HG03108 (cell line): Measurements from ENCODE around the gene OPCML.

Experiments
- ATAC-seq: cut with Tn5 transposase; IDR thresholded peaks from one replicate; pipeline ENCODE4 v1.9.1; 2021; ENCODE audit warnings: moderate library complexity; ENCODE audit not compliant: unreplicated experiment

The OPCML gene

DNA sequence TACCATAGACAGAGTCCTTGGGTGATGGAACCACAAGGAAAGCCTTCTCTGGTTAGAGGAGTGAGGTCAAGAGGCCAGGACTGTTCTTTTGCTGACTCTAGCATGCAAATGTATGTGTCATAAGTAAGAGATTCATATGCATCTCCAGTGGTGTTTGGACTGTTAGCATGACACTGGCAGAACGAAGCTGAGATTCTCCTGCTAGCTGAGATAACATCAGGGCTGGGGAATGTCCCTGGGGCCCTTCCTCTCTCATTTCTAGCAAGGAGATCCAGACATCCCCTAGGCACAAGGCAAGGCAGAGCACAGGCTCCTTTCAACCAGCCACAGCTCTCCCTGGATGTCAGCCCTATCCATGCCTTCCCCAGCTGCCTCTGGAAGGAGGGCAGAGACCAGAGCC lies 711.3 kb downstream of the OPCML start:
- ATAC-seq, result no peak

DNA sequence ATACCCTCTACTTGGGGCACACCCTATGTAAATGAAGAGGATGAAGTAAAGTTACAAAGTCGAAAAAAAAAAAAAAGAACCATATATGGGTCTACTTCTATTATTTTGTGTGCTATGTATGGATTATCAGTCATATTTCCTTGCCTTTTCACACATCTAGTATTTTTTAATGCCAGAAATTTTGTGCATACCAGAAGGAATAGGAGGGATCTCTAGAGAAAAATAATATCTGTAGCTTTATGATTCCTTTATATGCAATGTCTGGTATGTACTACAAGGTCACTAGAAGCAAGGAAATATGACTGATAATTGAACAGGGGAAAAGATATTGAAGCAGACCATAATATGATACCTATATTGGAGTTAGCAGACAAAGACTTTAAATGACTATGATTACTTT lies 713.4 kb downstream of the OPCML start:
- ATAC-seq, result no peak

DNA sequence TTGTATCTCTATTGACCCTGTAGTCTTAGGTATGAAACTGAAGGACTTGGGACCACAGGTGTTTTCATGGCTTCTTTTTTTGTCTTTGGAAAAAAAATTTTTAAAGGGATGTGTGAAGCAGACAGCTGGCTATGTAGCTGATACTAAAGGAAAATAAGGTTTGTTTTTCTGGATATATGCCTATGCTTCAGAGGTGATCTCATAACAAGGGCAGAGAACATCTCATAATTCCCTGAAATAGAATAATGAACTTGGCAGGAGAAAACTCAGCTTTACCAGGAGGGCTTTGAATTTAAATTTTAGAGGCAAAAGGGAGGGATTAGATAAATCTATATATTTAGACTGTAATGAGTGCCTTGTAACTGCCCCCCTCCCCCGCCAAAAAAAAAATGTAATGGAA lies 714.9 kb downstream of the OPCML start:
- no peak for ATAC-seq

DNA sequence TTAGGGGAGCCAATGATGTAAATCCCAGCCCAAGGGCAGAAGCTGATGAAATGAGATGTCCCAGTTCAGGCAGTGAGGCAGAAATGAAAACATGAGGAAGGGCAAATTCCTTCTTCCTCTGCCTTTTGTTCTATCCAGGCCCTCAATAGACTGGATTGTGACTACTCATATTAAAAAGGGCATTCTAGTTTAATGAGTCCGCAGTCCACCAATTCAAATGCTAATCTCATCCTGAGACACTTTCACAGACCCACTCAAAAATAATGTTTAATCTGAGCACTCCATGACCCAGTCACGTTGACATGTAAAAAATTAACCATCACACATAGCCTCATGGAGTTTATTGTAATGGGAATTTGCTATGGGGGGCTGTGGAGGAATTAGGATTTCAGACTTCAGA lies 717.9 kb downstream of the OPCML start:
- no peak for ATAC-seq

DNA sequence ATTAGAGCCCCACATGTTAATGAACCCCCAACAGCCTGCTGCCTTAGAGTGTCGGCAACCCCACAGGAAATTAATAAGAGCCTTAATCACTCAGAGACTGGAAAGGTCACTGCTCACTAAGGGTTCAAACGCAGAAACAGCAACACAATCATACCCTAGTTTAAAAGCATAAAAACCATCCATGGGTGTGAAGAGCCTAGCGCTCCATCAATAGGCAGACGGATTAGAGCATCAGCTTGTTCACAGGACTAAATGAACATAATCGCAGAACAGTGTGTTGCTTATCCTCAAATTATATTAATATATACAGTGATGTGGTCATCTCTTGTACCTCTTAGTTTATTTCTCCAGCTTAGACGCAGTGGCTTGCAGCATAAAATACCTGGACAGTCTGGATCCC lies 720.7 kb downstream of the OPCML start:
- no peak for ATAC-seq

DNA sequence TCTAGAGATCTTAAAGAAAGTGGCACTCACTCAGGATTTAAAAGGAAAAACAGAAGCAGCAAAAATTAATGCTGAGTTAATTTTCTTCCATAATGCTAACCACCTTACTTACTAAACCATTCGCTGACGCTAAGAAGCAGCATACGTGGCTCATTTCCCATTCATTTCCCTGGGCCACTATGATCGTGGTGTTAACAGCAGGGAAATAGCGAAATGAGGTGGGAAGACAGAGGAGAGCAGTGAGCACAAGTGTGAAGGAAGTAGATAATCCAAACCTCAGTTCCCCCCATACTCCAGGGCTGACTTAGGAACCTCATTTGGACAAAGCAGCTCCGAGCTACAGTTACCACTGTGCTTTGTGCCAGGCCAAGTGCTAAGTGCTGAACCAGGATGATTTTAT lies 723.2 kb downstream of the OPCML start:
- ATAC-seq, result no peak

DNA sequence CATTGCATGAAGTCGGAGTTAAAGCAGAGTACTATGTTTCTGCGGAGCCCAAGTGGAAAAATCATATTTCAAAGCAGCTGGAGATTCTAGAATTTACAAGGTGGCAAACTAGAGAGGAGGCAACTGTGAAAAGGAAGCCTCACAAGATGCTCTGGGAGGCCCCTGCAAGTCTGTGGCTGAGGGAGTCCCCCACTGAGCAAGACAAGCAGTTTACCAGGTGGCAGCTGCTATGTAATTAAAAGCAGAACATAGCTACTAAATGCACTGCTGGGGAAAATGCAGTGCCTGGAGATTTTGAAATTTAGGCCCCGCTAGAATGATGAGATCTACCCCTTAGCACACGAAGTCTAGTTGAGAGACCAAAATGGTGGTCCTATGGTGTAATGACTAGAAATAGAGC lies 728.0 kb downstream of the OPCML start:
- no peak for ATAC-seq

DNA sequence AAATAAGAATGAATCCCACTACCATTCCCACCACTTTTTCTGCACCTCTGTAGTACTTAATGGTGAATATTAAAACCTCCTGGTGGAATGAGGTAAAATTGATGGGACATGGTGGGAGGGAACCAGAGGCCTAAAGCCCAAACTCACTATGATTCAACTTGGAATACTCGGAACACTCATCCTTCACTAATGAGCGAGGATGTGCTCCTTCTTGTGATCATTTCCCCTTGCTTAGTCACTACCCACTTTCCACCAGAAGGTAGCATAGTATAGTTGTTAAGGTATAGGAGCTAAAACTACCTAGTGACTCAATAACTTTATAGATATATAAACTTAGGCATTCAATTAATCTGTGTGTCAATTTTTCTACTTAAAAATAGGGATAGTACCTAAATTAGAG lies 728.9 kb downstream of the OPCML start:
- no peak for ATAC-seq

DNA sequence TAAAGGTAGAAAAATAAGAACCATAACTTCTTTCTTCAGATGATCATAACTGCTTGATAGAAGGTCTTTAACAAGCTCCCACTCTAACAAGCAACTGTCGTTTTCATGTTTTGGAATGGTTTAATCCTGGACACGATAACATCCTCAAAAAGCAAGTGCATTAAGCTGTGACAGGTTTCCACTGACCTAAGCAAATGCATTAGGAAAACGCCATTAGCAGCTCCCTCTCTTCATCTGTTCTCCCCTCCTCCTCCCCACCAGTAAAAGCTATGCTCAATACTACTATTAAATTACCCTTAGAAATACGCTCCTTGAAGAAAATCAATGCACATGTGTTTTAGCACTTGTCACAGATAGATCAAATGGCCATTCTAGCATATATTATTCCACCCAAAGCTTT lies 729.4 kb downstream of the OPCML start:
- no peak for ATAC-seq

DNA sequence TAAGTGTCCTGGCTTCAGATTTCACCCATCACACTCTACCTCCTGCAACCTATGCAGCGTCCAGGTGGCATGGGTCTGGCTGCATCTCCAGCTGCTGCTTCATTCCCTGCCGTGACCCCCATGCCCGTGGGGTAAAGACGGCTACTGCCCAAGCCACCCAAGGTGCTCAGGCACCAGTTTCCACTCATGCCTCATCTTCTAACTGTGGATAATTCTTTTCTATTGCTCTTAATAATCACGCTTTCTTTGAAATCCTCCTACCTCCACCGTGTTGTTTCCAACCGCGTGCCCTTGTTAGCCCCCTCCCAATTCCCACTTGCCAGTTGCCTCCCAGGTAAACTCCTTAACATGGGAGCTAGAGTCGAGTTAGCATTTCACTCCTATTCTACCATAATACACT lies 738.5 kb downstream of the OPCML start:
- ATAC-seq, result no peak

DNA sequence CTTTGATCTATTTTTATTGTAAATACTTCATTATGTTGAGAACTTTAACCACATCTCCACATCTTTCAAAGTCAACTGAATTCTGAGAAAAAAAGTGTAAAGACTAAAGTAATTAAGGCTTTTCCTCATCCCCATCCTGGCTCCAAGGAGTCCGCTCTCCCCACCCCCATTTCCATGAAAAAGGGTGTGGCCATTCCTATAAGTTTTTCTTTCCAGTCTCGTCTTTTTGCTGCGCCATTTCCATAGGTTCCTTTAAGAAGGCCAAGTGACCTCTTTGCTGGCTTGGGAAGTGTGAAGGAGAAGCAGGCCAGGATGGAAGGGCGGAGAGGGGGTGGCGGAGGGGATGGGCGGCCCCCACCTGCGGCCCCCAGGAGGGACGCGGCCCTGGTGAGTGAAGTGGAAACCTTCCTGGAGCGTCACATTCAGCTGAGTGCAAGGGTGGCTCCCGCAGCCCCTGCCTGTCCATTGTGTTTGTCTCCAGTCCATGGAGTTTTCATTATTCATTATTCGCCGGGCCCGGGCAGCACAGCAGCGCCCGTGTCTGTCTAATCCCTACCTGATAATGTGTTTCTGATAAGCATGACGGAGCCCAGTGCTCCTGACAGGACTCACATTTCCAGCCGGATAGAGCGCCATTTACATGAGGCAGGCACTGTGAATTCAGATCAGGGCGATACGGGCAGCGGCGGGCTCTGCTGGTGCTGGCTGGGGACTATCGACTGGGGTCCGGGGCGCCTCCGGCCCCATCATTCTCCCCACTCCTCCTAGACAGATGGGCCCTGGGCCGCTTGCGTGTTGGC lies 739.8 kb downstream of the OPCML start:
- ATAC-seq, result no peak

DNA sequence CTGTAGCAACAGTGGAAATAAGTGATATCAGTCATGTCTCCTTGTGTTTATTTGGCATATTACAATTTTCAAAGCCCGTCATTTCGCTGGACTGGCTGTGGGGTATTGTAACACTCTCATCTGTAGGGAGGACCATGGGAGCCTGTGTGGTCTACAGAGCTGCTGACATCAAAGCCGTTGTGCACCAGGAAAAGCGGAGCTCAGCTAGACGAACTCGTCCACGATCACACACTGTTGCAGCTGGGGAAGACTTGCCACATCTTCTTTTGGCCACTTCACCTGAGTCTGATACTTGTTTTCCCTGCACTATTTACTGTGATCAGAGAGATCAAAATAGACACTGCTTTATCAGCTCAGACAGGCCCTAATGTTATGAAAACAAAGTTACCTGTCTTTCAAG lies 741.3 kb downstream of the OPCML start:
- no peak for ATAC-seq

DNA sequence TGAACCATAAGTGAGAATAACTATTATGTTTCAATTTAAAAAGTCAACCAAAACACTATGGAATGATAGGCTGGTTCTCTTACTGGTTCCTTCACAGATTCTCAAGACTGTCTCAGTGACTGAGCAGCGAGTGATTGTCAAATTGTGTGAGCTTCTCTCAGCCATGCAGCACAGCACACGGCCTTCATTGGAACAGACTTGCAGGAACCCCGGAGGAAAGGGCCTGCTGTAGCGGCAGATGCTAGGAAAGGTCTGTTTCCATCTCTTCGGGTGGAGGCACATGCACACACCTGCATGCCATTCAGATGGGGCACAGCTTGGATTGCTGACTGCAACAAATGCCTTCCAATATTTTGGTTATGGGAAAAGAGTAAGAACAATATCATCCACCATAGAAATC lies 741.8 kb downstream of the OPCML start:
- no peak for ATAC-seq

DNA sequence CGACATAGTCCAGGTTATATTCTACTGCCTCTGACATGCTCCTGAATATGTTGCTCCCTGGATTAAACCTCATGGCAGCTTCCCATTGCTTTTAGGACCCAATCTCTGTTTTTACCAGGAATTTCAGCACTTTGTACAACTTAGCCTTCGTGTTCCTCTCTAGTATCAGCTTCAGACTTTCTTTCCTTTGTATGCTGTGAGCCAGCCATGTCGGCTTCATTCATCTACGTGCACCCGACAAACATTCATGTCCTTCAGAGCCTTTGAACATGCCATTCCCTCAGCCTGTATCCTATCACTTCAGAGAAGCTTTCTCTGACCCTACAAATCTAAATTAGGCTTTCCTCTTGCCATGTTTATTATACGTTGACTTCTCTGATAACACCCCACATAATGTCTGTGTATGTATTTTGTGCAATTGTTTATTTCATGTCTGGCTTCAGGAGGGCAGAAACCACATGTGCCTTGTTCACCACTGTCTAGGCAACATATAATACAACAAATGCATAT lies 743.4 kb downstream of the OPCML start:
- no peak for ATAC-seq

DNA sequence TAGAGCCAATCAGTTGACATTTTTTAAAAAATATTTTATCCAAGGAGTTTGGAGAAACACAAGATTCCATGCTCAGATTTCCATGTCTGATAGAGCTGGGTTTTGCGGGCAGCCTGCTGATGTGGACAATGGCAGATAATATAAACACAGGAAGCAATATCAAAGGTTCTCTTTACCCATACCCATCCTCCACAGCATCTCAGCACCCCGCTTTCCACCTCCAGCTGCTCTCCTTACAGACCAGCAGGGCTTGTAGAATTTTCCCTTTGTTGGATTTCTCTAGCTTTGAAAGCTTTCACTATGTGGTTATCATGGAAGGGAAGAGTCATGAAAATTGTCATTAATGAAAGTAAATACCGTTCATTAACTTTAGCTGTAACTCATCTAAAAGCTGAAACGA lies 746.4 kb downstream of the OPCML start:
- no peak for ATAC-seq

DNA sequence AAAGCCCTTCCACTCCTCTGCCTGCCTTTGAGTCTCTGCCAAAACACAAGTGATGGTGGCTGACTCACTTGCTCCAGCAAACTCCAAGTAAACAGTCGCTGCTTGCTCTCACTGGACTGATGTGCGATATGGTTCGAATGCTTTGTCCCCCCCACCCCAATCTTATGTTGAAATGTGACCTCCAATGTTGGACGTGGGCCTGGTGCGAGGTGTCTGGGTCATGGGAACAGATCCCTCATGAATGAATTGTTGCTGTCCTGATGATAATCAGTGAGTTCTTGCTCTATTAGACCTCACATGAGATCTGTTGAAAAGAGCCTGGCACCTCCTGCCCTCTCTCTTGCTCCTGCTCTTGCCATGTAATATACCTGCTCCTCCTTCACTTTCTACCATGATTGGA lies 747.9 kb downstream of the OPCML start:
- ATAC-seq, result no peak

DNA sequence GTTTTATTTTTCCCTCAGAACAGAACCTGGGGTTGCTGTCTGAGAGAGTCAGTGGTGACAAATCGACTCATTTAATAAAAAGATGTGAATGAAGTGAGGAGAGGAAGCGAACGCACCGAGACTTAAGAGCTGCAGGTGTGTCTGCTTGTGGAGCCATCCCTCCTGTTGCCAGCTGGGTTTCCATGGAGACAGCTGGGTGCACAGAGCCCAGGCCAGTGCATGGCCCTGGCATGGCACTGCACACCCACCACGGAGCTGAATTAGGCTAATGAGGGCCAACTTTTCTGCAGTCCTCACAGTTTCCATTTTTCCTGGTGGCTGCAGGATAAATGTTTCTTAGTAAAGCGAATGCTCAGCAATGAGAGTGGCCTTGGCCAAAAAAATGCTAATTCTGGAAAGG lies 750.2 kb downstream of the OPCML start:
- ATAC-seq, result no peak

DNA sequence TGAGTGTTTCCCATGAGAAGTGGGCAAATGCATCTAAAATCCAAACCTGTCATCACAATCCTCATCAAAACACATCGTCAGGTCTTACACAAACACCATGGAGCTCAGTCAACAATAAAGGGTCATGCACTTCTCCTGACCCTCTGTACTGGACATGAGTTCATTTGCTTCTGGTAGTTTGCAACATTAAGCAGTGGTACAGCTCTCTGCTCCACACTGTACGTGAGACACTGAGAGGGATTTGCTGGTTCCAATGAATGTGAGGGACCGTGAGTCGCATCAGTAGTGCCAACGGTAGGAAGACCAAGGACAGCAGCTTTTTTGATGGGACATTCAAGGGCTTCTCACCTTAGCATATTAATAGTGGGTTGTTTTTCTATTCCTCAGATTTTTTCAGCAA lies 752.3 kb downstream of the OPCML start:
- no peak for ATAC-seq

DNA sequence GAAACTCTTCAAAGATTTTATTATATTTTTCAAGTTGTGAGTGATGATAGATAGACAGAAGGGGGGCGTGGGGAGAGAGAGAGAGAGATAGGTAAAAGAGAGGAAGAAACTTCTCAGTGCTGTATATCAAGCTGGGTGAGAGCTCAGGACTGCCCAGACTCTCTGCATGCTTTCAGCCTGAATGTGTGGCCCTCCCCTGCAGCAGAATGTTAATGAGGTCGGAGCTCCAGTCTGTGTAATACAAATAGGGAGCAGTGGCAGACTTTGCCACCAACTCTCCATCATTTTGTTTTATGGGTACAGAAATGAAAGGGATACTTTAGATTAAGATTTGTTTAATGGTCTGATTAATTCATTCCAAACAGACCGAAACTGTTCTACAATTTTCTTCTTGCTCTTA lies 752.8 kb downstream of the OPCML start:
- no peak for ATAC-seq

DNA sequence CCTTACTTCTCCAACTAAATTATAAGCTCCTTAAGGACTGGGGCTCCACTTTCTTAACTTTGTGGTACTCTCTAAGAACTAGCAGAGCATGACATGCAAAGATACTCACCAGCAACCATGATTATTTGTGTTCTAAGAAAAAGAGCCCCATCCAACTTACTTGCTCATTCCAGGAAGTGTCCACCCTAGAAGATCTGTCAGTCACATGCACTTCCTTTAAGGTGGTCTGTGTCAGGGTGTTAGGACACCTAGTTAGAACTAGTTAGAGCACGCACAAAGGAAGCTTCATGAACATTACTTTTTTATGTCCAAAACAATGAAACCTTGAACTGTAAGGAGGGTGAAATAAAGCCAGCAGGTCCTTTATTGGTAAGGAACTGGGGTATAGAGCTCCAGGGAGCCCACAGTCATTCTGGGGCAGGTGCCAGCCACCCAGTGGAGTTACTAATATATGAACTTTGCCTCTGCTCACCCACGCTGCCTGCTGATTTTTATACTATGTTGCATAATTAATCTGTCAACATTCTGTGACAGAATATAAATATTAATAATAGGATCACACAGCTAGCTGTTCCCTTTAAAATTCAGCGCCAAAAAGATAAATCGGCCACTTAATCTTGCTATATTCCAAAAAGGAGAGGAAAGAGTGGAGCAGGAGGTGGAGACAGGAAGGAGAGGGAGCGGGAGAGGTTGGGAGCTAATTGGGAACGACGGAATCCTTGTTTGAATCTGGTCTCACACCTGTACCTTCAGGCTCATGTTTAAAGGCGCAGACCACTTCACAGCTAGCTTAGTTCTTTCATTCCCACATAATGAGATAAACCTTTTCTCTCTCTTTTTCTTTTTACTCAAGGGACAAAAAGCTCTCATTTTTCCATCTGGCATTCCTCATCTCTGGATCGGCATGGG lies 755.0 kb downstream of the OPCML start:
- no peak for ATAC-seq

DNA sequence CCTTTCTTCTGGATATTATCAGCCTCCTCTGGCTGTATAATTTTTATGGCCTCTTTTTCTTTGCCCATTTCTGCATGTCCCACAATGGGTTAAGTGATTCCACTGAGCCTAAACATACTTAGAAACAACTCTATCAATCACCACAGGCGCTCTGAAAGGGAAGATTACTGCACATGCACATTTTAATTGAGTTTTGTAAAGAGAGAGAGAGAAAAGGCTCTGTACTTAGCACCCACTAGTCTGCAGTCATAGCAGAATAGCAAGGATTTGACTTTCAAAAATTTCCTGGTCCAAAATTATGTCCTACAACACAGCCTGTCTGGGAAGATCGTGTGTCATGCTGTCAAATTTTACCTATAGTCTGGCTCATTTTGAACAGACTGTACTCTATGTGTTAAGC lies 758.5 kb downstream of the OPCML start:
- ATAC-seq, result no peak
